Measurements from ENCODE around the gene THUMPD3. TPM values are rescaled to one million over a fixed set of nuclear protein-coding genes. Genes with fewer than 3 reads are reported as not detected.

Gene THUMPD3
- total and polyA plus RNA-seq, 2 of the 13 experiments (the other 11 are each of a cell fraction or from before 2014, with no cell fraction given), result 31.2 to 44.1 TPM

- TF ChIP-seq ZNF577 (CRISPR knock-in tag; IDR thresholded peaks at IDR 0.05; ENCODE audit: borderline replicate concordance, low read depth), result no peak
- no peak for TF ChIP-seq ZFAT (CRISPR knock-in tag; conservative IDR thresholded peaks at IDR 0.05)
- peak; percentile 89; the same call in 1 of the 2 replicates for TF ChIP-seq ZNF839 (CRISPR knock-in tag; IDR thresholded peaks at IDR 0.05; ENCODE audit: borderline replicate concordance)
- no peak for TF ChIP-seq ZNF326 (CRISPR knock-in tag; IDR thresholded peaks at IDR 0.05; ENCODE audit: borderline replicate concordance)
- no peak for TF ChIP-seq ZSCAN29 (CRISPR knock-in tag; conservative IDR thresholded peaks at IDR 0.05)
- TF ChIP-seq ZNF138 (CRISPR knock-in tag; IDR thresholded peaks at IDR 0.05; ENCODE audit: low read depth), result no peak
- no peak for TF ChIP-seq EZH2 (conservative IDR thresholded peaks at IDR 0.05; ENCODE audit: low read depth, low read length)
- no peak; the same call in 1 of the 2 replicates for TF ChIP-seq ZBTB39 (CRISPR knock-in tag; IDR thresholded peaks at IDR 0.05)
- TF ChIP-seq RARA (CRISPR knock-in tag; IDR thresholded peaks at IDR 0.05), result peak; percentile 79
- peak; percentile 80; the same call in 1 of the 2 replicates for TF ChIP-seq ZNF878 (CRISPR knock-in tag; IDR thresholded peaks at IDR 0.05)
- TF ChIP-seq SP140L (CRISPR knock-in tag; IDR thresholded peaks at IDR 0.05; ENCODE audit: borderline replicate concordance), result no peak
- no peak for TF ChIP-seq EEA1 (CRISPR knock-in tag; IDR thresholded peaks at IDR 0.05; ENCODE audit: borderline replicate concordance)
- peak; percentile 63; the same call in 1 of the 2 replicates for TF ChIP-seq ZNF609 (CRISPR knock-in tag; IDR thresholded peaks at IDR 0.05; ENCODE audit: borderline replicate concordance)
- TF ChIP-seq SIN3B (IDR thresholded peaks at IDR 0.05; ENCODE audit: low read length), result no peak
- TF ChIP-seq REXO4 (CRISPR knock-in tag; IDR thresholded peaks at IDR 0.05; ENCODE audit: borderline replicate concordance), result no peak
- 0 out of 2 replicates have a peak, but pooled peaks have one; percentile 40 for TF ChIP-seq ATF3 (CRISPR knock-in tag; IDR thresholded peaks at IDR 0.05)
- no peak for TF ChIP-seq TCF7L2 (IDR thresholded peaks at IDR 0.05; ENCODE audit: low read depth, low read length)
- TF ChIP-seq MXD4 (CRISPR knock-in tag; IDR thresholded peaks at IDR 0.05), result peak; percentile 98
- 0 out of 2 replicates have a peak, but pooled peaks have one; percentile 61 for TF ChIP-seq KLF13 (CRISPR knock-in tag; IDR thresholded peaks at IDR 0.05)
- peak; percentile 90; the same call in 1 of the 2 replicates for TF ChIP-seq TGIF2 (CRISPR knock-in tag; IDR thresholded peaks at IDR 0.05)
- no peak for TF ChIP-seq SMARCC2 (IDR thresholded peaks at IDR 0.05)
- TF ChIP-seq ZNF230 (CRISPR knock-in tag; IDR thresholded peaks at IDR 0.05), result peak; percentile 87
Measured at GRCh38 chr3:9362731-9363530, at the start of gene THUMPD3 (continued).

All from HepG2 (cell line).